Stimulated activated naive CD8-positive, alpha-beta T cell treated with anti-CD3 and anti-CD28 coated beads, Interleukin-15, Interleukin-2, amounts not matched to agents 100 U/mL and 50 U/mL, for 24 hours (primary cell): ENCODE data around the gene SCAMP3.
A peak's percentile ranks its signal among the peaks of the same experiment; 100 is the strongest.
"Not testable (repeated sequence)": the region's sequence is repeated elsewhere in the genome, so short reads cannot be mapped to it uniquely, and the experiment has no call there.

Experiments used
- ATAC-seq: fragments of 150-1000 bp; cut with Tn5 transposase; one replicate; pipeline ENCODE4 v1.10.0; 2021
- DNase-seq: peaks from one replicate; pipeline ENCODE4 v3.0.0; 2021

The SCAMP3 gene

GRCh38 chr1:155261852-155262673 lies at the start of gene SCAMP3:
Gene SCAMP3, minus strand, starts transcription at chr1:155262360. Its CDS starts 209 bp downstream, at chr1:155262151.
- peak; percentile 97 for ATAC-seq
- peak; percentile 91 for DNase-seq

GRCh38 chr1:155309423-155310021 lies 47.4 kb upstream of the SCAMP3 start:
- peak; percentile 27 for DNase-seq
- ATAC-seq, result no peak

- ATAC-seq (peak; percentile 99), DNase-seq (peak; percentile 95)
Measured at GRCh38 chr1:155308493-155309422, 46.6 kb upstream of the SCAMP3 start, which contains the start of gene FDPS. Gene FDPS, plus strand, starts transcription at chr1:155308866. Its CDS starts 924 bp downstream, at chr1:155309790.

GRCh38 chr1:155307247-155307740 lies 45.1 kb upstream of the SCAMP3 start:
- no peak for ATAC-seq
- DNase-seq, result no peak

GRCh38 chr1:155305881-155306391 lies 43.8 kb upstream of the SCAMP3 start:
- ATAC-seq, result no peak
- DNase-seq, result no peak

- DNase-seq (no peak), ATAC-seq (no peak)
Measured at GRCh38 chr1:155304558-155305063, 42.5 kb upstream of the SCAMP3 start.

- no peak for DNase-seq
Measured at GRCh38 chr1:155301342-155301841, 39.2 kb upstream of the SCAMP3 start, which contains the start of gene PKLR. Gene PKLR, minus strand, starts transcription at chr1:155301438. Its CDS starts 43 bp downstream, at chr1:155301395.

GRCh38 chr1:155300553-155301329 lies 38.6 kb upstream of the SCAMP3 start:
- no peak for DNase-seq

More at GRCh38 chr1:155301342-155301841, 39.2 kb upstream of the SCAMP3 start, which contains the start of gene PKLR:
- ATAC-seq, result no peak

GRCh38 chr1:155300024-155300423 lies 37.9 kb upstream of the SCAMP3 start:
- no peak for DNase-seq

More at GRCh38 chr1:155300553-155301329, 38.6 kb upstream of the SCAMP3 start:
- no peak for ATAC-seq

GRCh38 chr1:155297384-155297783 lies 35.2 kb upstream of the SCAMP3 start:
- ATAC-seq, result no peak
- DNase-seq, result no peak

More at GRCh38 chr1:155300024-155300423, 37.9 kb upstream of the SCAMP3 start:
- no peak for ATAC-seq

- ATAC-seq, result no peak
Measured at GRCh38 chr1:155296661-155297060, 34.5 kb upstream of the SCAMP3 start.

GRCh38 chr1:155295942-155296267 lies 33.7 kb upstream of the SCAMP3 start:
- DNase-seq (no peak), ATAC-seq (no peak)

More at GRCh38 chr1:155296661-155297060, 34.5 kb upstream of the SCAMP3 start:
- no peak for DNase-seq

GRCh38 chr1:155295183-155295941 lies 33.2 kb upstream of the SCAMP3 start:
- ATAC-seq (no peak), DNase-seq (no peak)

GRCh38 chr1:155294520-155295182 lies 32.5 kb upstream of the SCAMP3 start:
- ATAC-seq, result no peak

GRCh38 chr1:155293086-155293749 lies 31.1 kb upstream of the SCAMP3 start:
- DNase-seq (no peak), ATAC-seq (no peak)

More at GRCh38 chr1:155294520-155295182, 32.5 kb upstream of the SCAMP3 start:
- DNase-seq, result no peak

GRCh38 chr1:155291006-155291405 lies 28.8 kb upstream of the SCAMP3 start:
- not testable (repeated sequence) for ATAC-seq, DNase-seq

- DNase-seq (no peak), ATAC-seq (no peak)
Measured at GRCh38 chr1:155287987-155288543, 25.9 kb upstream of the SCAMP3 start.

GRCh38 chr1:155286544-155286943 lies 24.4 kb upstream of the SCAMP3 start:
- ATAC-seq (no peak), DNase-seq (no peak)
